Astrocyte of the cerebellum (primary cell): ENCODE data around the gene RAB6C.
"Not testable (repeated sequence)": the region's sequence is repeated elsewhere in the genome, so short reads cannot be mapped to it uniquely, and the experiment has no call there.

Source experiments
- DNase-seq: peaks from one replicate; pipeline ENCODE4 v3.0.0-alpha.2; 2011; ENCODE audit warnings: low read depth
- H3K4me3 ChIP-seq: 2 replicates; pipeline ENCODE4 v1.5.1; 2011; ENCODE audit warnings: mild to moderate bottlenecking, low read depth, low read length, moderate library complexity
- in situ Hi-C: cut with HindIII; loops from 2 replicates; pipeline ENCODE4 v1.10.0; 2017; ENCODE audit warnings: low sequenced_read_pairs
- TF ChIP-seq, protein P1 (sequence below): IDR thresholded peaks from 2 replicates; pipeline ENCODE4 v1.5.1; 2012; ENCODE audit warnings: low read length, low read depth, moderate library complexity, mild to moderate bottlenecking; ENCODE audit errors: missing control alignments

RAB6C gene

GRCh38 chr2:129984426-129984825 is 5.0 kb downstream of the RAB6C start:
- no peak overlapping the region for H3K4me3 ChIP-seq
- no peak for DNase-seq
- TF ChIP-seq, protein P1, sequence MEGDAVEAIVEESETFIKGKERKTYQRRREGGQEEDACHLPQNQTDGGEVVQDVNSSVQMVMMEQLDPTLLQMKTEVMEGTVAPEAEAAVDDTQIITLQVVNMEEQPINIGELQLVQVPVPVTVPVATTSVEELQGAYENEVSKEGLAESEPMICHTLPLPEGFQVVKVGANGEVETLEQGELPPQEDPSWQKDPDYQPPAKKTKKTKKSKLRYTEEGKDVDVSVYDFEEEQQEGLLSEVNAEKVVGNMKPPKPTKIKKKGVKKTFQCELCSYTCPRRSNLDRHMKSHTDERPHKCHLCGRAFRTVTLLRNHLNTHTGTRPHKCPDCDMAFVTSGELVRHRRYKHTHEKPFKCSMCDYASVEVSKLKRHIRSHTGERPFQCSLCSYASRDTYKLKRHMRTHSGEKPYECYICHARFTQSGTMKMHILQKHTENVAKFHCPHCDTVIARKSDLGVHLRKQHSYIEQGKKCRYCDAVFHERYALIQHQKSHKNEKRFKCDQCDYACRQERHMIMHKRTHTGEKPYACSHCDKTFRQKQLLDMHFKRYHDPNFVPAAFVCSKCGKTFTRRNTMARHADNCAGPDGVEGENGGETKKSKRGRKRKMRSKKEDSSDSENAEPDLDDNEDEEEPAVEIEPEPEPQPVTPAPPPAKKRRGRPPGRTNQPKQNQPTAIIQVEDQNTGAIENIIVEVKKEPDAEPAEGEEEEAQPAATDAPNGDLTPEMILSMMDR, result no peak
- in situ Hi-C loops, result no loop called here

DNA sequence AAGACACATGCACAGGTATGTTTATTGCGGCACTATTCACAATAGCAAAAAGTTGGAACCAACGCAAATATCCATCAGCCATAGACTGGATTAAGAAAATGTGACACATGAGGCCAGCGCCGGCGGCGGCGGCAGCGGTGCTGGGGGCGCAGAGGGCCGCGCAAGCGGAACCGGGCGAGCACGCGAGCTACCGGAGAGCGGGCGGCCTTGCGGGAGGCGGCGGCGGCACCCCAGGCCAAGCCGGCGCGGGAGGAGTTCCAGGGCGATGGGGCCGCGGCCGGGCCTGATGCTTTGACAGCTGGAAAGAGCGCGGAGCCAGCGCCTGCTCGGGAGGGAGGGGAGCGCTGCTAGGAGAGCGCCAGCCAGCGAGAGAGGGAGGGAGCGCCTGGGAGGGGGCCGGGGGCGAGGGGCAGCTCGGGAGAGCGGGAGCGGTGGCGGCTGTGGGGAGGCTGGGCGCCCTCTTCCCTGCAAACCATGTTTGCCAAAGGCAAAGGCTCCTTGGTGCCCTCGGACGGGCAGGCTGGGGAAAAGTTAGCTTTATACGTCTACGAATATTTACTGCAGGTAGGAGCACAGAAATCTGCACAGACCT is 13.0 kb downstream of the RAB6C start:
- in situ Hi-C loops, H3K4me3 ChIP-seq: not testable (repeated sequence)

GRCh38 chr2:129993151-129993550 is 13.7 kb downstream of the RAB6C start:
- DNase-seq, in situ Hi-C loops, H3K4me3 ChIP-seq: not testable (repeated sequence)

More for the DNA sequence above, 13.0 kb downstream of the RAB6C start:
- not testable (repeated sequence) for DNase-seq

GRCh38 chr2:129996657-129997237 is 17.3 kb downstream of the RAB6C start:
- H3K4me3 ChIP-seq, in situ Hi-C loops, DNase-seq: not testable (repeated sequence)

DNA sequence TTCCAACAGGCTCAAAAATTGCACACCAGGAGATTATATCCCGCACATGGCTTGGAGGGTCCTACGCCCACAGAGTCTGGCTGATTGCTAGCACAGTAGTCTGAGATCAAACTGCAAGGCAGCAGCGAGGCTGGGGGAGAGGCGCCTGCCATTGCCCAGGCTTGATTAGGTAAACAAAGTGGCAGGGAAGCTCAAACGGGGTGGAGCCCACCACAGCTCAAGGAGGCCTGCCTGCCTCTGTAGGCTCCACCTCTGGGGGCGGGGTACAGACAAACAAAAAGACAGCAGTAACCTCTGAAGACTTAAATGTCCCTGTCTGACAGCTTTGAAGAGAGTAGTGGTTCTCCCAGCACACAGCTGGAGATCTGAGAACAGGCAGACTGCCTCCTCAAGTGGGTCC is 19.3 kb downstream of the RAB6C start:
- in situ Hi-C loops, DNase-seq, H3K4me3 ChIP-seq: not testable (repeated sequence)

- DNase-seq, H3K4me3 ChIP-seq, in situ Hi-C loops: not testable (repeated sequence)
Measured at GRCh38 chr2:130005862-130006261, 26.4 kb downstream of the RAB6C start.

GRCh38 chr2:130016701-130017100 is 37.2 kb downstream of the RAB6C start:
- DNase-seq, H3K4me3 ChIP-seq, in situ Hi-C loops: not testable (repeated sequence)

GRCh38 chr2:130019402-130019801 is 39.9 kb downstream of the RAB6C start:
- H3K4me3 ChIP-seq, result no peak overlapping the region
- DNase-seq, result no peak
- in situ Hi-C loops, result no loop called here
- TF ChIP-seq, protein P1, result no peak

- in situ Hi-C loops, H3K4me3 ChIP-seq, DNase-seq: not testable (repeated sequence)
Measured at GRCh38 chr2:130020069-130020468, 40.6 kb downstream of the RAB6C start.

- H3K4me3 ChIP-seq, DNase-seq, in situ Hi-C loops: not testable (repeated sequence)
Measured at GRCh38 chr2:130025931-130026330, 46.5 kb downstream of the RAB6C start.
